ENCODE measurements around the gene SLC35A1.

GRCh38 chr6:87483929-87484328 is 11.2 kb downstream of the SLC35A1 start:
- TF ChIP-seq FOXP2 (optimal IDR thresholded peaks at IDR 0.05; ENCODE audit: control extremely low read depth, extremely low read length, insufficient read depth) (no peak), EZH2 (IDR thresholded peaks at IDR 0.05) (no peak)

All from SK-N-MC (cell line).